HCT116 (cell line): ENCODE data around the gene EIF1AD.

ENCODE experiments used
- CEBPB ChIP-seq: IDR thresholded peaks from 2 replicates; pipeline ENCODE4 v1.6.1; 2012; ENCODE audit warnings: low read depth
- EGR1 ChIP-seq: IDR thresholded peaks from 2 replicates; pipeline ENCODE4 v1.6.1; 2012; ENCODE audit warnings: low read depth
- EZH2 ChIP-seq: fragments of 200-600 bp; sonication (generic); IDR thresholded peaks from 2 replicates; pipeline ENCODE4 v1.6.1; 2017; ENCODE audit warnings: antibody characterized with exemption, mixed run types
- EZH2phosphoT487 ChIP-seq: fragments of 200-600 bp; IDR thresholded peaks from 2 replicates; pipeline ENCODE4 v1.6.1; 2018; ENCODE audit warnings: antibody characterized with exemption, borderline replicate concordance
- JUND ChIP-seq: IDR thresholded peaks from 2 replicates; pipeline ENCODE4 v1.6.1; 2012
- POLR2A ChIP-seq: IDR thresholded peaks from 2 replicates; pipeline ENCODE4 v1.7.0; 2011; ENCODE audit warnings: borderline replicate concordance; ENCODE audit not compliant: insufficient read depth, insufficient read length; ENCODE audit errors: extremely low read depth
- POLR2AphosphoS5 ChIP-seq: IDR thresholded peaks from 2 replicates; pipeline ENCODE4 v1.6.1; 2011; ENCODE audit warnings: mild to moderate bottlenecking, low read depth, low read length, moderate library complexity
- RAD21 ChIP-seq: IDR thresholded peaks from 2 replicates; pipeline ENCODE4 v1.6.1; 2012; ENCODE audit warnings: low read depth, mild to moderate bottlenecking
- SIN3A ChIP-seq: IDR thresholded peaks from 2 replicates; pipeline ENCODE4 v1.6.1; 2012; ENCODE audit warnings: low read depth
- TCF7L2 ChIP-seq: IDR thresholded peaks from 2 replicates; pipeline ENCODE4 v1.7.0; 2011; ENCODE audit warnings: borderline replicate concordance, inconsistent platforms; ENCODE audit not compliant: insufficient read depth, insufficient read length; ENCODE audit errors: extremely low read depth
- TF ChIP-seq, protein P1 (sequence below), 3 experiments: fragments of 200-600 bp in 1 of 3; sonication (generic) in 1 of 3; IDR thresholded peaks in 2 of 3; conservative IDR thresholded peaks in 1 of 3; 2 replicates each; pipeline ENCODE4 v1.5.1; 2012 to 2017; ENCODE audit warnings: low read depth in 2 of 3, low read length in 2 of 3, antibody characterized with exemption in 1 of 3, borderline replicate concordance in 1 of 3, control low read depth in 1 of 3, mild to moderate bottlenecking in 1 of 3, mixed read lengths in 1 of 3, mixed run types in 1 of 3, moderate library complexity in 1 of 3; ENCODE audit not compliant: insufficient read depth in 1 of 3
- TF ChIP-seq, protein P2 (sequence below): IDR thresholded peaks from 2 replicates; pipeline ENCODE4 v1.6.1; 2012; ENCODE audit warnings: low read depth
- TF ChIP-seq, protein P3 (sequence below): IDR thresholded peaks from 2 replicates; pipeline ENCODE4 v1.6.1; 2012
- TF ChIP-seq, protein P4 (sequence below): IDR thresholded peaks from 2 replicates; pipeline ENCODE4 v1.6.1; 2012

DNA sequence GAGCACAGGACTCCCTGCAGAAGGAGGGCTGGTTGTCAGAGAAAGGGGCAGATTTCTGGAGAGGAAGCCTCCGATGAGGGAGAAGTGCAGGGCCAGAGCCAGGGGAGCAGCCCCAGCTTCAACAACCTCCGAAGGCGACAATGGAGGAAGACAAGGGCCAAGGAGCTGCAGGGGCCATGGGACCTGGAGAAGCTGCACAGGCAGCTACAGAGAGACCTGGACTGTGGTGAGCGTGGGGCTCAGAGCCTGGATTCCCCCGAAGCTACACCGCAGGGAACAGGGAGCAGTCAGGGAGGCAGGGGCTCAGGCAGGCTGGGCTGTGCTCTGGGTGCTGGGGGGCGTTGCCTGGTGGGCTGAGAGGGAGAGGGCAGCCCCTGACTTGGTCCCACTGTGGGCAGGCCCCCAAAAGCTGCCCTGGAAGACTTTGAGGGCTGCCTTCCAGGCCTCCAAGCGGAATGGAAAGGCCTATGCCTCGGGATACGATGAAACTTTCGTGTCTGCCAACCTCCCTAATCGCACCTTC is 54.3 kb downstream of the EIF1AD start:
- TF ChIP-seq, protein P1, sequence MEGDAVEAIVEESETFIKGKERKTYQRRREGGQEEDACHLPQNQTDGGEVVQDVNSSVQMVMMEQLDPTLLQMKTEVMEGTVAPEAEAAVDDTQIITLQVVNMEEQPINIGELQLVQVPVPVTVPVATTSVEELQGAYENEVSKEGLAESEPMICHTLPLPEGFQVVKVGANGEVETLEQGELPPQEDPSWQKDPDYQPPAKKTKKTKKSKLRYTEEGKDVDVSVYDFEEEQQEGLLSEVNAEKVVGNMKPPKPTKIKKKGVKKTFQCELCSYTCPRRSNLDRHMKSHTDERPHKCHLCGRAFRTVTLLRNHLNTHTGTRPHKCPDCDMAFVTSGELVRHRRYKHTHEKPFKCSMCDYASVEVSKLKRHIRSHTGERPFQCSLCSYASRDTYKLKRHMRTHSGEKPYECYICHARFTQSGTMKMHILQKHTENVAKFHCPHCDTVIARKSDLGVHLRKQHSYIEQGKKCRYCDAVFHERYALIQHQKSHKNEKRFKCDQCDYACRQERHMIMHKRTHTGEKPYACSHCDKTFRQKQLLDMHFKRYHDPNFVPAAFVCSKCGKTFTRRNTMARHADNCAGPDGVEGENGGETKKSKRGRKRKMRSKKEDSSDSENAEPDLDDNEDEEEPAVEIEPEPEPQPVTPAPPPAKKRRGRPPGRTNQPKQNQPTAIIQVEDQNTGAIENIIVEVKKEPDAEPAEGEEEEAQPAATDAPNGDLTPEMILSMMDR (IDR thresholded peaks at IDR 0.05 in 2 of 3, conservative IDR thresholded peaks at IDR 0.05 in 1 of 3; ENCODE audit: borderline replicate concordance in 1 of 3, insufficient read depth in 1 of 3, low read depth in 2 of 3, low read length in 2 of 3): no peak
- TF ChIP-seq SIN3A (no peak), POLR2A (no peak), EZH2phosphoT487 (no peak), EZH2 (no peak), JUND (no peak), TCF7L2 (no peak), POLR2AphosphoS5 (no peak), CEBPB (no peak), EGR1 (no peak), RAD21 (no peak)
- TF ChIP-seq, protein P2, sequence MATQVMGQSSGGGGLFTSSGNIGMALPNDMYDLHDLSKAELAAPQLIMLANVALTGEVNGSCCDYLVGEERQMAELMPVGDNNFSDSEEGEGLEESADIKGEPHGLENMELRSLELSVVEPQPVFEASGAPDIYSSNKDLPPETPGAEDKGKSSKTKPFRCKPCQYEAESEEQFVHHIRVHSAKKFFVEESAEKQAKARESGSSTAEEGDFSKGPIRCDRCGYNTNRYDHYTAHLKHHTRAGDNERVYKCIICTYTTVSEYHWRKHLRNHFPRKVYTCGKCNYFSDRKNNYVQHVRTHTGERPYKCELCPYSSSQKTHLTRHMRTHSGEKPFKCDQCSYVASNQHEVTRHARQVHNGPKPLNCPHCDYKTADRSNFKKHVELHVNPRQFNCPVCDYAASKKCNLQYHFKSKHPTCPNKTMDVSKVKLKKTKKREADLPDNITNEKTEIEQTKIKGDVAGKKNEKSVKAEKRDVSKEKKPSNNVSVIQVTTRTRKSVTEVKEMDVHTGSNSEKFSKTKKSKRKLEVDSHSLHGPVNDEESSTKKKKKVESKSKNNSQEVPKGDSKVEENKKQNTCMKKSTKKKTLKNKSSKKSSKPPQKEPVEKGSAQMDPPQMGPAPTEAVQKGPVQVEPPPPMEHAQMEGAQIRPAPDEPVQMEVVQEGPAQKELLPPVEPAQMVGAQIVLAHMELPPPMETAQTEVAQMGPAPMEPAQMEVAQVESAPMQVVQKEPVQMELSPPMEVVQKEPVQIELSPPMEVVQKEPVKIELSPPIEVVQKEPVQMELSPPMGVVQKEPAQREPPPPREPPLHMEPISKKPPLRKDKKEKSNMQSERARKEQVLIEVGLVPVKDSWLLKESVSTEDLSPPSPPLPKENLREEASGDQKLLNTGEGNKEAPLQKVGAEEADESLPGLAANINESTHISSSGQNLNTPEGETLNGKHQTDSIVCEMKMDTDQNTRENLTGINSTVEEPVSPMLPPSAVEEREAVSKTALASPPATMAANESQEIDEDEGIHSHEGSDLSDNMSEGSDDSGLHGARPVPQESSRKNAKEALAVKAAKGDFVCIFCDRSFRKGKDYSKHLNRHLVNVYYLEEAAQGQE: no peak
- TF ChIP-seq, protein P3, sequence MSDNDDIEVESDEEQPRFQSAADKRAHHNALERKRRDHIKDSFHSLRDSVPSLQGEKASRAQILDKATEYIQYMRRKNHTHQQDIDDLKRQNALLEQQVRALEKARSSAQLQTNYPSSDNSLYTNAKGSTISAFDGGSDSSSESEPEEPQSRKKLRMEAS: no peak
- TF ChIP-seq, protein P4, sequence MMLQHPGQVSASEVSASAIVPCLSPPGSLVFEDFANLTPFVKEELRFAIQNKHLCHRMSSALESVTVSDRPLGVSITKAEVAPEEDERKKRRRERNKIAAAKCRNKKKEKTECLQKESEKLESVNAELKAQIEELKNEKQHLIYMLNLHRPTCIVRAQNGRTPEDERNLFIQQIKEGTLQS: no peak
